ENCODE measurements around the gene NAIP.
"Not testable (repeated sequence)": the region's sequence is repeated elsewhere in the genome, so short reads cannot be mapped to it uniquely, and the experiment has no call there.

NAIP gene, protein sequence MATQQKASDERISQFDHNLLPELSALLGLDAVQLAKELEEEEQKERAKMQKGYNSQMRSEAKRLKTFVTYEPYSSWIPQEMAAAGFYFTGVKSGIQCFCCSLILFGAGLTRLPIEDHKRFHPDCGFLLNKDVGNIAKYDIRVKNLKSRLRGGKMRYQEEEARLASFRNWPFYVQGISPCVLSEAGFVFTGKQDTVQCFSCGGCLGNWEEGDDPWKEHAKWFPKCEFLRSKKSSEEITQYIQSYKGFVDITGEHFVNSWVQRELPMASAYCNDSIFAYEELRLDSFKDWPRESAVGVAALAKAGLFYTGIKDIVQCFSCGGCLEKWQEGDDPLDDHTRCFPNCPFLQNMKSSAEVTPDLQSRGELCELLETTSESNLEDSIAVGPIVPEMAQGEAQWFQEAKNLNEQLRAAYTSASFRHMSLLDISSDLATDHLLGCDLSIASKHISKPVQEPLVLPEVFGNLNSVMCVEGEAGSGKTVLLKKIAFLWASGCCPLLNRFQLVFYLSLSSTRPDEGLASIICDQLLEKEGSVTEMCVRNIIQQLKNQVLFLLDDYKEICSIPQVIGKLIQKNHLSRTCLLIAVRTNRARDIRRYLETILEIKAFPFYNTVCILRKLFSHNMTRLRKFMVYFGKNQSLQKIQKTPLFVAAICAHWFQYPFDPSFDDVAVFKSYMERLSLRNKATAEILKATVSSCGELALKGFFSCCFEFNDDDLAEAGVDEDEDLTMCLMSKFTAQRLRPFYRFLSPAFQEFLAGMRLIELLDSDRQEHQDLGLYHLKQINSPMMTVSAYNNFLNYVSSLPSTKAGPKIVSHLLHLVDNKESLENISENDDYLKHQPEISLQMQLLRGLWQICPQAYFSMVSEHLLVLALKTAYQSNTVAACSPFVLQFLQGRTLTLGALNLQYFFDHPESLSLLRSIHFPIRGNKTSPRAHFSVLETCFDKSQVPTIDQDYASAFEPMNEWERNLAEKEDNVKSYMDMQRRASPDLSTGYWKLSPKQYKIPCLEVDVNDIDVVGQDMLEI (N-terminal part only)

GRCh38 chr5:71025289-71025953 is at the start of gene NAIP:
NAIP (minus strand) TSS chr5:71025339; CDS start chr5:71012915, 12,424 bp downstream.
- DNase-seq, result not testable (repeated sequence)

DNA sequence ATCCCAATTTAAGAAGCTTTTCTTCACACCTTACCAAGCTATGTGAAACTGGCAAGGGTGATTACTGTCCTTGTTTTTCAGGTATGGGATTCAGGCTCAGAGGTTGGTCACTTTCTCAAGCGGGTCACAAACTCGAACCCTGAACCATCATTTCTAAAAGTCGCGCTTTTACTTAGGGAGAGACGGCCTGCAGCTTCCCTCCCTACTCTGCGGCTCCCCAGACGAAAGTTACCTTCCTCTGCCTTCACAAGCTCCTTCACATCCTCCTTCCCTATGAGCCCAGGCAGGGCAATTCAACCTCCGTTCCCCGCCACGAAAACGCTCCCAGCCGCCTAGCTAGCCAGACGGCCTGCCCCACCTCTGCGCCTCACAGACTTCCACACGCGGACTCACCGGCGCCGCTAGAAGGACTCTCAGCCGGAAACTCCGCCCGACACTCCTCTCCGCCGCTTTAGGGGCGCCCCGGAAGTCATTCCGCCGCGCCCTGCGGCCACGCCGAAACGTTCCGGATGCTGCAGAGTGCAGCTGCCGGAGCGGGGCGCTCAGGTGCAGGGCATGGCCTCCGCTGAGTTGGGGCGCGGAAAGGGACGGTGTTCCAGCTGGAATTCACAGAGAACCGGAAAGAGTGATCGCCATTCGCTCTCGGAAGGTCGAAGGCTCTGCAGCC is 42.3 kb upstream of the NAIP start, which contains the start of gene GTF2H2:
Gene GTF2H2 (minus strand): TSS at position 415 of the 667 bp plus-strand sequence. CDS start 4,913 bp downstream, outside the sequence.
- not testable (repeated sequence) for DNase-seq

GRCh38 chr5:71061322-71061721 is 36.2 kb upstream of the NAIP start:
- not testable (repeated sequence) for DNase-seq

GRCh38 chr5:71059426-71059825 is 34.3 kb upstream of the NAIP start:
- not testable (repeated sequence) for DNase-seq

DNA sequence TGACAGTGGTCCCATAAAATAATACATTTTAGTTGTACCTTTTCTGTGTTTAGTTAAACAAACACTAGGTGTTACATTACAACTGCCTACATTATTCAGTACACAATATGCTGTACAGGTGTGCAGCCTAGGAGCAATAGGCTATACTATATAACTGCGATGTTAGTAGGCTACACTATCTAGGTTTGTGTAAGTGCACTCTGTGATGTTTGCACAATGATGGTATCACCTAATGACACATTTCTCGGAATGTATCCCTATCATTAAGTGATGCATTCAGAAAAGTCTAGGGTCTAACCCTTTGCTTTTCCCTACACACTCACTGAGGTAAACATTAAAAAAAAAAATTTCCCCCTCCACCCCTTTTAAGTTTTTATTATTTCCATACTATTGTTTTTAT is 19.7 kb upstream of the NAIP start:
- not testable (repeated sequence) for DNase-seq

GRCh38 chr5:71044128-71044527 is 19.0 kb upstream of the NAIP start:
- not testable (repeated sequence) for DNase-seq

GRCh38 chr5:71031046-71031776 is 6.1 kb upstream of the NAIP start:
- DNase-seq, result not testable (repeated sequence)

DNA sequence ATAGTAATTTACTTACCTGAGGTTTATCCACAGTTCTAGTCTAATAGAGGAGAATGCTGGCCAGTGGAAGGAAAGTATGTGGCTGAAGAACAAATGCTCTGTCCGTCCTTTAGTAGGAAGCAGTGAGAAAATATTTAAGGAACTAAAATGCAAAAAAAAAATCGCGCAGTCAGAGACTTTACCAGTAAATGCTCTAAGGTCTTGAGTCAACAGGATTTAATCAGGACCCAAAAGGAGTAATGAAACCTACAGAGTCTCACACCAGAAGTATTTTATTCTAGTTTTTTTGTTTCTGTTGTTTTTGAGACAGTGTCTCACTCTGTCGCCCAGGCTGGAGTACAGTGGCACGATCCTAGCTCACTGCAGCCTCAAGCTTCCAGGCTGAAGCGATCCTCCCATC is 4.5 kb downstream of the NAIP start:
- not testable (repeated sequence) for DNase-seq

GRCh38 chr5:71018376-71019005 is 6.6 kb downstream of the NAIP start:
- not testable (repeated sequence) for DNase-seq

DNA sequence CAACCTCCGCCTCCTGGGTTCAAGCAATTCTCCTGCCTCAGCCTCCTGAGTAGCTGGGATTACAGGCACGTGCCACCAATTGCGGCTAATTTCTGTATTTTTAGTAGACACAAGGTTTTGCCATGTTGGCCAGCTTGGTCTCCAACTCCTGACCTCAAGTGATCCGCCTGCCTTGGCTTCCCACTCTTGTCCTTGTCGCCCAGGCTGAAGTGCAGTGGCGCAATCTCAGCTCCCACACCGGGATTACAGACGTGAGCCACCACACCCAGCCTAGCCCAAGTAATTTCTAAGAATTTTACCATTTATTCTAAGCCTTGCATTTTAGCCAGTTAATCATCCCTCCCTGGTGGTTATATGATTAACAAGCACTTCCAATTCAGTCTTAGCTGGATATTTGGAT is 11.0 kb downstream of the NAIP start:
- no peak for DNase-seq

GRCh38 chr5:71013575-71013974 is 11.6 kb downstream of the NAIP start:
- DNase-seq, result no peak

DNA sequence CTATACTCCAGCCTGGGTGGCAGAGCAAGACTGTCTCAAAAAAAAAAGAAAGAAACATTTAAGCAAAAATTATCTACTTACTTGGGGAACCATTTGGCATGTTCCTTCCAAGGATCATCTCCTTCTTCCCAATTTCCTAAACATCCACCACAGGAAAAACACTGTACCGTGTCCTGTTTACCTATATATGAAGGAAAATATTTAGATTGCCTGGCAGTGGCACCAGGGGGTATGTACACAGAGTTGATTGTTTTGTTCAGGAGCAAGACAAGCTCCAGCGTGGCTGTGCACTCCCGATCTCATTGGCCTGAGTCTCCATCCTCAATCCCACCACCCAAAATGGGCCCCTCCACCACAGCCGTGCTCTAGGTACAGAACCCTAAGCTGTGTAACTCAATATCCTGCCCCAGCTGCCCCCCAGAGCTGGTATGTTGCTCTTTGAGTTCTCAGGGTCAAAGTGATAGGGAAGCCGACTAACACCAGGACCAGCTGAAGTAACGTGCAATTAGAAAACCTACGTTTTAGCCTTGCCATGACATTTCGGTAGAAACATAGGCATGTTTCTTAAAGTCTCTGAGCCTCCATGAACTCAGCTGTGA is 13.8 kb downstream of the NAIP start:
- no peak for DNase-seq

- DNase-seq, result not testable (repeated sequence)
Observed at GRCh38 chr5:71006983-71007382, 18.2 kb downstream of the NAIP start.

- DNase-seq, result not testable (repeated sequence)
Observed at GRCh38 chr5:70984882-70985281, 40.3 kb downstream of the NAIP start.

DNA sequence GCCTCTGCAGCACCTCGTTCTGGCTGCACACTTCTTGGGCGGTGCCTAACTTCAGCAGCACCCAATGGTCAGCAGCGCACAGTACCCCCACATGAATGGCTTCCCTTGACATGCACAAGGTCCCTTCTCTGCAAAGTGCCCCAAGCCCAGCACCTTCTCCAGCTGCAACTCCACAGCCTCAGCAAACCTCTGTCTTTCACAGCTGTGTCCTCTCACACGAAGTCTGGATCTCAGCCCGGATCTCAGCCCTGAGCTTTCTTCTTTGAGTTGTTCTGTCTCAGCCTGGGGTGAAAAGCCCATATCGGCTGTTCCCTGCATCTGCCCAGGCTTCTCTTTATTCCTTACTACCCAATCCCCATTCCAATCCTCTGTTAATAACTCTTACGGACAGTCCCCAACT is 57.9 kb downstream of the NAIP start:
- not testable (repeated sequence) for DNase-seq

- DNase-seq, result not testable (repeated sequence)
Observed at GRCh38 chr5:70964531-70964930, 60.6 kb downstream of the NAIP start.

DNA sequence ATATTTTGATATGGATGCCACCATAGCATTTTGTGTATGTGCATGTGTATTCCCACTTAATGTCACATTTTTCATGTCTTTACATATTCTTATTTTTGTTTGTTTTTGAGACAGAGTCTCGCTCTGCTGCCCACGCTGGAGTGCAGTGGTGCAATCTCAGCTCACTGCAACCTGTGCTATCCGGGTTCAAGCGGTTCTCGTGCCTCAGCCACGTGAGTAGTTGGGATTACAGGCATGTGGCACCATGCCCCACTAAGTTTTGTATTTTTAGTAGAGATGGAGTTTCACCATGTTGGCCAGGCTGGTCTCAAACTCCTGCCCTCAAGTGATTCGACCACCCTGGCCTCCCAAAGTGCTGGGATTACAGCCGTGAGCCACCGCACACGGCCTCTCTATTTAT is 72.1 kb downstream of the NAIP start:
- not testable (repeated sequence) for DNase-seq

DNA sequence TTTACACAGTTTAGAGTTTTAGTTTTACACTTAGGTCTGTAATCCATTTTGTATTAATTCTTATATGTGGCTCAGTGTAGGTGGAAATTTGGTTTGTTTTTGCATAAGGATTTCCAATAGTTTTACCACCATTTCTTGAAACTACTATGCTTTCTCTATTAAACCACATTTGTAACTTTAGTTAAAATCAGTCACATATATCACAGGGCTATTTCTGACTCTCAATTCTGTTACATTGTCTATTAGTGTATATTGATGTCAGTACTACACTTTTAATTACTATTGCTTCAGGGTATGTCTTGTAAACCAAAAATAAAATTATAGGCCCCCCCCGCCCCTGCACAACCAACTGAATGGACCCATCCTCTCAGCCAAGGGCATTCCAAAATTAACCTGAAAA is 92.6 kb downstream of the NAIP start:
- DNase-seq, result not testable (repeated sequence)

DNA sequence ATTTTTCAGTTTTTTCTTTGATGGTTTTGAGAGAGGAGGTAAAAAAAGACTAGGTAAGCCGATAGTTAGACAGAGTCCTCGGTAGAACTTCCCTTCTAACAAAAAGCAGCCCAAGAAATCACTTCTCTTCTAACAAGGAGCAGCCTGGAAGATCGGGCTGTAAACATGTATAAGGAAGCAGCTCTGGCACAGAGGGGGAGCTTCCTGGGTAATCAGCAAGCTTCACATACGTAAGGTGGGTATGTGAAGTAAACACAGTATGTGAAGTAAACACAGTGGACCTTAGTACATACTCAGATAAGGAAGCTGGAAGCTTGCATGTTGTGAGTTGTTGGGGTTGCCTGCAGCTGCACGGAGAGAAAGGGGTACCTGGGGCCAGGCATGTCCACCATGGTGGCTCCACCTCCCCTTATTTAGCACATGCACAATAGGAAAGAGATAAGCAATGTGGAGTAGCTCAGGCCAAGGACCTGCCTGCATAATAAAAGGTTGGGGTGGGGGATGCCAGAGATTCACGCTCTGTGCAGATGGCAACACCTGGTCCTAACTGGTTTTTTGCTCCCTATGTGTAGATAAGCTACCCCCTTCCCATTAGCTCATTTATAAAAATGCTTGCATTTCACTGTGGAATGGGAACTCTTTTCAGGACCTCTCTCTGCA is 93.3 kb downstream of the NAIP start:
- not testable (repeated sequence) for DNase-seq

- not testable (repeated sequence) for DNase-seq
Observed at GRCh38 chr5:70925211-70925562, 100.0 kb downstream of the NAIP start.
